Brain microvascular endothelial cell (primary cell): ENCODE results near the gene LRRC8D.

Experiments
- DNase-seq: peaks from one replicate; pipeline ENCODE4 v3.0.0-alpha.2; 2020
- H3K27ac ChIP-seq: fragments of 250-450 bp; sonication (Bioruptor Pico); 2 replicates; pipeline ENCODE4 v1.5.1; 2020; ENCODE audit warnings: mild to moderate bottlenecking, moderate library complexity
- H3K27me3 ChIP-seq: fragments of 250-450 bp; sonication (Bioruptor Pico); replicated peaks from 2 replicates; pipeline ENCODE4 v1.5.1; 2020; ENCODE audit warnings: mild to moderate bottlenecking
- H3K36me3 ChIP-seq: fragments of 250-450 bp; sonication (Bioruptor Pico); replicated peaks from 2 replicates; pipeline ENCODE4 v1.5.1; 2020; ENCODE audit warnings: mild to moderate bottlenecking
- H3K4me3 ChIP-seq: 2 replicates; pipeline ENCODE4 v1.5.1; 2011; ENCODE audit warnings: low read depth, mild to moderate bottlenecking, control low read depth, low read length, moderate library complexity
- in situ Hi-C: cut with HindIII; loops from 2 replicates; pipeline ENCODE4 v1.10.0; 2017; ENCODE audit warnings: low sequenced_read_pairs, low pct_ligation_motif_present
- TF ChIP-seq, protein P1 (sequence below): IDR thresholded peaks from 2 replicates; pipeline ENCODE4 v1.5.1; 2011; ENCODE audit warnings: low read depth, mild to moderate bottlenecking, moderate library complexity, low read length, control low read depth, inconsistent platforms; ENCODE audit errors: missing control alignments

LRRC8D gene

DNA sequence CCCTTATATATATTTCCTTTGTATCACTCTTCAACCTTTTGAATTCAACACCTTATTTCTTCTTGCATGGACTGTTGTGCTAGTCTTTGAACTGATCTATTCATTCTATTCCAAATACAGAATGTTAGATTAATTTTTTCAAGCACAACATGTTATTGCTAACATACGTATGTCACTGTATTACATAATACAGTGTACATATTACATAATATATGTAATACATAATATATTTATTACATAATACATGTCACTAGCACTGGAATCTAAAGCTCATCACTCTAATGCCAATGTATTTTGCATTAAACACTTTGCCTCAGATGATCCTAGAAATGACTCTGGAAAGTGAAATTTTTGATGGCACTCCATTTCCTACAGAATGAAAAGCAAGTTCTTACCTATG lies 59.8 kb downstream of the LRRC8D start:
- Histone ChIP-seq H3K36me3 (no peaks in the 10 kb centered on the region), H3K4me3 (no peak overlapping the region), H3K27ac (no peak overlapping the region), H3K27me3 (no peaks in the 10 kb centered on the region)
- TF ChIP-seq, protein P1, sequence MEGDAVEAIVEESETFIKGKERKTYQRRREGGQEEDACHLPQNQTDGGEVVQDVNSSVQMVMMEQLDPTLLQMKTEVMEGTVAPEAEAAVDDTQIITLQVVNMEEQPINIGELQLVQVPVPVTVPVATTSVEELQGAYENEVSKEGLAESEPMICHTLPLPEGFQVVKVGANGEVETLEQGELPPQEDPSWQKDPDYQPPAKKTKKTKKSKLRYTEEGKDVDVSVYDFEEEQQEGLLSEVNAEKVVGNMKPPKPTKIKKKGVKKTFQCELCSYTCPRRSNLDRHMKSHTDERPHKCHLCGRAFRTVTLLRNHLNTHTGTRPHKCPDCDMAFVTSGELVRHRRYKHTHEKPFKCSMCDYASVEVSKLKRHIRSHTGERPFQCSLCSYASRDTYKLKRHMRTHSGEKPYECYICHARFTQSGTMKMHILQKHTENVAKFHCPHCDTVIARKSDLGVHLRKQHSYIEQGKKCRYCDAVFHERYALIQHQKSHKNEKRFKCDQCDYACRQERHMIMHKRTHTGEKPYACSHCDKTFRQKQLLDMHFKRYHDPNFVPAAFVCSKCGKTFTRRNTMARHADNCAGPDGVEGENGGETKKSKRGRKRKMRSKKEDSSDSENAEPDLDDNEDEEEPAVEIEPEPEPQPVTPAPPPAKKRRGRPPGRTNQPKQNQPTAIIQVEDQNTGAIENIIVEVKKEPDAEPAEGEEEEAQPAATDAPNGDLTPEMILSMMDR = no peak
- DNase-seq = no peak
- in situ Hi-C loops = no loop called here

- TF ChIP-seq, protein P1 = no peak
- Histone ChIP-seq H3K36me3 (no peaks in the 10 kb centered on the region), H3K4me3 (no peak overlapping the region), H3K27me3 (no peaks in the 10 kb centered on the region), H3K27ac (no peak overlapping the region)
- in situ Hi-C loops = no loop called here
- DNase-seq = no peak
Measured at GRCh38 chr1:89881415-89882058, 60.7 kb downstream of the LRRC8D start.

DNA sequence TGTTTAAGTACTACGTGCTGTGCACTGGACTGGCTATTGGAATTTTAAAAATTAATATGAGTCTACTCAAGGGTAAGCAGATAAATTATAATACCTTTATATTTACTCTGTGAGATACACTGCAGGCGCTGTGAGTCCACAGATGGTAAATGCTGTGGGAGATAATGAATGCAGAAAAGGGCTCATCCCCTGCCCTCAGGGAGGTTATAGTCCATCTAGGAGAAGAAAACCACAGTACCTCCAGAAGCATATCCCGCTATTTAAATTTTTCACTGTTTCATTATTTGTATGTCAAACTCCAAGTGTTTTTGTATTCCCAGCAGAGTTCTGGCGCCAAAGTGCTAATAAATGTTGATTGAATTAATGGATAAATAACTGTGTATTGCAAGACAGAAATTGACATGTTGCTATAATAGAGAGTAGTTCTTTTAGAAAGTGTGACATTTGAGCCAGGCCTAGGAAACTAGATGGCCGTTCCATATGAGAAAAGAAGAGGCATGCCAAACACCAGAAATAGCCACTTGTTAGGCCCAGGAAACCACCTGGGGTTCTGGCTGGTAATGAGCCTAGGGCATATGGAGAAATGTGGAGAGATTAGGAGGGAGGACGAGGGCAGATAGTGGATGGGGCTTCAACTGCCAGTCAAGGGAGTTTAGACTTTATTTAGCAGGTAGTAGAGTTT lies 61.7 kb downstream of the LRRC8D start:
- DNase-seq = no peak
- TF ChIP-seq, protein P1 = no peak

GRCh38 chr1:89883030-89883379 lies 62.2 kb downstream of the LRRC8D start:
- no peaks in the 10 kb centered on the region for H3K36me3 ChIP-seq
- H3K27me3 ChIP-seq = no peaks in the 10 kb centered on the region
- H3K27ac ChIP-seq = no peak overlapping the region
- no peak for DNase-seq
- no peak overlapping the region for H3K4me3 ChIP-seq
- in situ Hi-C loops = no loop called here
- TF ChIP-seq, protein P1 = no peak

More for the DNA sequence above, 61.7 kb downstream of the LRRC8D start:
- in situ Hi-C loops = no loop called here
- Histone ChIP-seq H3K4me3 (no peak overlapping the region), H3K27ac (no peak overlapping the region), H3K36me3 (no peaks in the 10 kb centered on the region), H3K27me3 (no peaks in the 10 kb centered on the region)

- in situ Hi-C loops = no loop called here
- Histone ChIP-seq H3K27me3 (no peaks in the 10 kb centered on the region), H3K27ac (peak overlapping the region; percentile 52), H3K4me3 (no peak overlapping the region), H3K36me3 (no peaks in the 10 kb centered on the region)
- no peak for DNase-seq
- TF ChIP-seq, protein P1 = no peak
Measured at GRCh38 chr1:89884718-89885596, 64.1 kb downstream of the LRRC8D start.
